Mucosa of descending colon (tissue), 3 donors: Measurements from ENCODE around the gene ETS2. TPM values are rescaled to one million over a fixed set of nuclear protein-coding genes. Genes with fewer than 3 reads are reported as not detected.
A peak's percentile ranks its signal among the peaks of the same experiment; 100 is the strongest.

Source experiments
- ATAC-seq: fragments of 200-7000 bp; cut with Tn5 transposase; one replicate; pipeline ENCODE4 v1.9.1; 2020; ENCODE audit warnings: mild to moderate bottlenecking, moderate library complexity
- DNase-seq, 3 donors: peaks; one replicate each; pipeline ENCODE4 v3.0.0-alpha.2; 2020
- H3K36me3 ChIP-seq: fragments of 200-600 bp; one replicate; pipeline ENCODE4 v1.8.0; 2021; ENCODE audit warnings: low read depth, mild to moderate bottlenecking
- H3K4me1 ChIP-seq: fragments of 200-600 bp; one replicate; pipeline ENCODE4 v1.8.0; 2021; ENCODE audit warnings: low read depth, mild to moderate bottlenecking
- H3K4me3 ChIP-seq: fragments of 200-600 bp; one replicate; pipeline ENCODE4 v1.8.0; 2021; ENCODE audit warnings: mild to moderate bottlenecking
- H3K9me3 ChIP-seq: fragments of 200-600 bp; one replicate; pipeline ENCODE4 v1.8.0; 2021; ENCODE audit warnings: mild to moderate bottlenecking
- CTCF ChIP-seq: fragments of 200-600 bp; IDR thresholded peaks from one replicate; pipeline ENCODE4 v1.8.0; 2022; ENCODE audit warnings: antibody characterized with exemption, mild to moderate bottlenecking
- intact Hi-C, 2 donors: fragments of 100-400 bp; cut with DNase I in 1 of 2; cut with micrococcal nuclease in 1 of 2; formaldehyde crosslinking; loops; one replicate each; pipeline versions ENCODE4 v1.11.0 to v1.11.1; 2022; cut with DNase I, micrococcal nuclease
- total RNA-seq, 3 donors: library from RNA; stranded (reverse); fragmentation: NEBNext Ultra II Directional in 2 of 3; extraction: Animal tissue kit (Norgen Biotek cat#: 25700) in 2 of 3; gene quantifications; one replicate each; pipeline versions ENCODE4 v1.2.1 to v1.2.4, GENCODE V29; 2021 to 2023
- donor health status: DM: no; HTN: no; CAD: no; lungs with moderate emphysema.
- donor health status: DM: no; HTN: no; CAD: no.
- donor health status: DM: no; HTN: yes; CAD: no.

The ETS2 gene
- total RNA-seq, 3 donors from 2014 or later = 115 to 222 (median 171) TPM

GRCh38 chr21:38803075-38803660 is 2.6 kb upstream of the ETS2 start:
- intact Hi-C loops = loop anchor here (10.0 kb wide), 3 partner anchors 48 to 322 kb away; no protein-coding TSS in a partner anchor
- no peak for ATAC-seq
- Histone ChIP-seq H3K36me3 (no peaks in the 10 kb centered on the region), H3K4me3 (no peak overlapping the region), H3K9me3 (no peaks in the 10 kb centered on the region), H3K4me1 (no peaks in the 10 kb centered on the region)
- peak in 1 of 3 donors; percentile 41 for DNase-seq
- TF ChIP-seq CTCF = no peak

DNA sequence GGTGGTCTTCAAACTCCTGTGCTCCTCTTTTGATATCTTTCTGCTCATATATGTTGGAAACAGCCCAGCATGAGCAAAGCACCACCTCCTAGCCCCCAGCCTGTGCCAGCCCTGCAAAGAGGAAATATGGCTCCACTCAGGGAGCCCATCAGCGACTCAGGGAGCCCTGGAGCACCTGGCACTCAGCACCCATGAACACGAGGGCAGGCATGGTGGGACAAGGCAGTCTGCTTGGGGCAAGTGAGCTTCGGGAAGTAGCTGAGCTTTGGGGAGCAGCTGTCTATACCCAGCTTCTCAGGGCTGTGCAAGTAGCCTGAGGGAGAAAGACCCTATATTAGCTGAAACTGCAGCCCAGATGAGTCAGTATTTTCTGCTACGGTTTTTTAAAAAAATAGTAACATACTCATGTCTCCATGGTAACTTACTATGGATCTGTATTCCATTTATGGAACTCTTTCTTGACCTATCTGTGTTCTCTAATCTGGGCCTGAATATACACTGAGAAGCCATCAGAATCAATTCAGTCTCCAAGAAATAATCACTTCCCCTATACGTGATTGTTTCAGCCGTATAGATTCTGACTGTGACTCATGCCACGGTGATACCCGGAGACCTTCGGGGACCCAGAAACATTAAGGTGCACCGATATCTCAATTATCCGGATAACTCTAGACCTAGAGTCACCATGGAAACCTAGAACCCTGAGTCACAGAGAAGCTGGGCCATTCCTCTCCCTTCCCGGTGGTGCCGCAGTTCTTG is 1.5 kb upstream of the ETS2 start:
- ATAC-seq = no peak
- Histone ChIP-seq H3K9me3 (no peaks in the 10 kb centered on the region), H3K36me3 (no peaks in the 10 kb centered on the region), H3K4me3 (no peak overlapping the region), H3K4me1 (no peaks in the 10 kb centered on the region)
- no peak for TF ChIP-seq CTCF
- peak in 2 of 3 donors; percentile 50 to 67 for DNase-seq
- intact Hi-C loops = loop anchor here (10.0 kb wide), 3 partner anchors 49 to 321 kb away; no protein-coding TSS in a partner anchor

DNA sequence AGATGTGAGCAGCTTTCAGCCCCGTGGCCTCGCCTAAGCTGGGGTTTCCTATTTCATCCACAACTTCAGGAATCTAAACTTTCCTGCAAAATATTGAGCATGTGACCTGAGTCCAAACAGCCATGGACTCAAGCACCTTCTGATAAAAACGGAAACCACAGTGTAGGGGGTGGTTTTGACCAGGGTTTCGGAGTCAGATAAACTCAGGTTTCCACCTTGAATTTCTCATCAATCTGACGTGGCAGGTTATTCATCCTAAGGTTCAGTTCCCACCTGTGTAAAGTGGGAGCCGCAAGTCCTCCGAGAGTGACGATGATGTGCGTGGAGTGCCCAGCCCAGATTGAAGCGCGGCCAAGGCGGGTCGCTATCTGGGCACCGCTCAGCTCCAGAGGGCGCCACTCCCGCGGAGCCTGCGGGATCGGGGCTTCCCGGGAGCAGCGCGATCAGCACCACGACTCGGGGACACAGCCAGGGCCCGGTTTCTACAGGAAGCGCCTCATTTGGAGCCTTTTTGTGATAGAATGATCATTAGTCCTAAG is 871 bp upstream of the ETS2 start:
- peak overlapping the region; percentile 0 for H3K4me3 ChIP-seq
- intact Hi-C loops = loop anchor here (10.0 kb wide), 3 partner anchors 50 to 320 kb away; no protein-coding TSS in a partner anchor
- ATAC-seq = peak; percentile 59
- H3K36me3 ChIP-seq = no peaks in the 10 kb centered on the region
- DNase-seq = peak; percentile 87 to 89 (median 87)
- TF ChIP-seq CTCF = peak; percentile 45
- H3K9me3 ChIP-seq = no peaks in the 10 kb centered on the region
- no peaks in the 10 kb centered on the region for H3K4me1 ChIP-seq

DNA sequence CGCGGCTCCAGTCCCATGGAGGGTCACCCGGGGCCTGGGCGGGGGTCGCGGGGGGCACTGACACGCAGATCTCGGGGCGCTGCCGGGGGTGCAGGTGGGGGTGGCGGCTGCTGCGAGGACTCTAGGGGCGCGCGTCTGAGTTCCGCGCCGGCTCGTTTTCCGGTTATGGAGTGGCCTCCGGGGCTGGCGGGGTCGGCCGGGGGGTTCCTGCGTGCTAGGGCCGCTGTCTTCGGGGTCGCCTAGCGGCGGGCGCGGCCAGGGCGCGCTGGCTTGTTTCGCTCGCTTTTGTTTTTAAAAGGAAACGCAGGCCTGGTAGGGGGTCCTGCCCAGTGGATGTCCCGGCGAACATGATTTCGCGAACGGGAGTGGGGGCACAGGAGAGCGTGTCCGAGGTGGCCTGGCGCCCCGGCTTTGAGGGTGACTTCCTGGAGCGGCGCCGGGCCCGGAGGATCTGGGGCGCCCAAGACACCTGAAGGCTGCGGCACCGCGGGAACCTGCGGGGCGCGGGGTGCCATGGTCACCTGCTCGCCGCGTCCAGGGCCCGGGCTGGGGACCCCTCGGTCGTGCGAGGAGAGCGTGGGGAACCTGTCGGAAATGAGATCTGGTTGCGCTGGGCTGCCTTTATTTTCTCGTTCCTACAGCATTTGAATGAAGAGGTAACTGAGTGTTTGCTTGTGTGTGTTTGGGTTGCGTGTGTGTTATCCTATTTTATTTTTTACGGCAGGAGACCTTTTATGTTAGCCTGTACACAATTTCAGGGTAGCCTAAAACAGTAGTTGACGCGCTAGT is 618 bp downstream of the ETS2 start:
- H3K4me3 ChIP-seq = peak overlapping the region; percentile 85
- peaks cover 12% of the 10 kb centered on the region for H3K4me1 ChIP-seq
- no peaks in the 10 kb centered on the region for H3K9me3 ChIP-seq
- ATAC-seq = no peak
- intact Hi-C loops = loop anchor here (10.0 kb wide), 3 partner anchors 52 to 318 kb away; no protein-coding TSS in a partner anchor
- DNase-seq = peak in 1 of 3 donors; percentile 71
- no peak for TF ChIP-seq CTCF
- H3K36me3 ChIP-seq = no peaks in the 10 kb centered on the region

DNA sequence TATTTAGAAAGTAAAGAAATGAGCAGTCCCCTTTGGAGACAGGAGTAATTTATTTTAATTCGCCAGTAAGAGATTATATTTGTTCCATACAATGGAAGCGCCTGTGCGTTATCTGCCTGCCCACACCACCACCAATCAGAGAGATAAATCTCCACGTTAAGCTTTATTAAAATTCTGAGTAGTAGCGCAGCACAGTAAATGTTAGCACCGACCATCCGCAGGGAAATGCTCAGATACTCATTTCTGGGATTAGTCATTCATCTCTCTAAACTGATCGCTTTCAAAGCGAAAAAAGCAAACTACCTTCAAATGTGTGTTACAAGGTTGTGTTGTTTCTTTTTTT is 1.2 kb downstream of the ETS2 start:
- no peaks in the 10 kb centered on the region for H3K9me3 ChIP-seq
- peak overlapping the region; percentile 85 for H3K4me3 ChIP-seq
- TF ChIP-seq CTCF = no peak
- no peaks in the 10 kb centered on the region for H3K36me3 ChIP-seq
- H3K4me1 ChIP-seq = peaks cover 16% of the 10 kb centered on the region
- ATAC-seq = no peak
- DNase-seq = no peak
- intact Hi-C loops = loop anchor here (10.0 kb wide), 3 partner anchors 52 to 318 kb away; no protein-coding TSS in a partner anchor
